CD14-positive monocyte (primary cell): ENCODE measurements around the gene FAM193A. TPM values are rescaled to one million over a fixed set of nuclear protein-coding genes. Genes with fewer than 3 reads are reported as not detected.

ENCODE experiments used
- DNase-seq, 3 donors: peaks; one replicate each; pipeline ENCODE4 v3.0.0-alpha.2; 2011 to 2022
- H2AFZ ChIP-seq: 2 replicates; pipeline ENCODE4 v1.6.0; 2012; ENCODE audit warnings: mild to moderate bottlenecking, low read depth, low read length, inconsistent platforms; ENCODE audit not compliant: insufficient read depth, poor library complexity, severe bottlenecking
- H3K27ac ChIP-seq, 2 donors: 1 replicate in 1 of 2; 2 replicates in 1 of 2; pipeline ENCODE4 v1.5.1; 2012 to 2013; ENCODE audit warnings: low read length in 2 of 2, control low read depth in 1 of 2, inconsistent platforms in 1 of 2, low read depth in 1 of 2, mild to moderate bottlenecking in 1 of 2
- H3K27me3 ChIP-seq, 2 donors: one replicate each; pipeline versions ENCODE4 v1.6.0 to v1.6.1; 2011 to 2013; ENCODE audit warnings: low read length in 2 of 2; ENCODE audit not compliant: control insufficient read depth in 2 of 2, insufficient read depth in 2 of 2
- H3K36me3 ChIP-seq, 2 donors: replicated peaks in 1 of 2; 1 replicate in 1 of 2; 2 replicates in 1 of 2; pipeline versions ENCODE4 v1.5.1 to v1.6.1; 2012 to 2013; ENCODE audit warnings: low read length in 2 of 2, control low read depth in 1 of 2, inconsistent platforms in 1 of 2, mild to moderate bottlenecking in 1 of 2; ENCODE audit not compliant: insufficient read depth in 2 of 2, control insufficient read depth in 1 of 2
- H3K4me1 ChIP-seq, 2 donors: 1 replicate in 1 of 2; 2 replicates in 1 of 2; pipeline versions ENCODE4 v1.5.1 to v1.6.1; 2012 to 2013; ENCODE audit warnings: low read length in 2 of 2, control low read depth in 1 of 2, inconsistent platforms in 1 of 2, mild to moderate bottlenecking in 1 of 2, moderate library complexity in 1 of 2; ENCODE audit not compliant: insufficient read depth in 2 of 2, control insufficient read depth in 1 of 2
- H3K4me2 ChIP-seq: replicated peaks from 2 replicates; pipeline ENCODE3; 2012; ENCODE audit warnings: low read length, moderate library complexity, mild to moderate bottlenecking; ENCODE audit not compliant: poor library complexity, severe bottlenecking; ENCODE audit errors: extremely low read depth
- H3K4me3 ChIP-seq, 3 experiments: fragments of 200-600 bp in 1 of 3; sonication (generic) in 1 of 3; replicated peaks in 1 of 3; 1 replicate in 2 of 3; 2 replicates in 1 of 3; pipeline ENCODE4 v1.5.1; 2011 to 2013; ENCODE audit warnings: low read length in 3 of 3, mild to moderate bottlenecking in 3 of 3, control low read depth in 2 of 3, low read depth in 2 of 3, inconsistent platforms in 1 of 3, moderate library complexity in 1 of 3
- H3K79me2 ChIP-seq: 2 replicates; pipeline ENCODE4 v1.6.0; 2012; ENCODE audit warnings: mild to moderate bottlenecking, control low read depth, inconsistent platforms, low read length, moderate library complexity; ENCODE audit not compliant: insufficient read depth
- H3K9ac ChIP-seq: 2 replicates; pipeline ENCODE4 v1.6.0; 2017; ENCODE audit warnings: low read length, mild to moderate bottlenecking; ENCODE audit not compliant: insufficient read depth, poor library complexity, severe bottlenecking
- H3K9me3 ChIP-seq, 2 donors: replicated peaks in 1 of 2; 1 replicate in 1 of 2; 2 replicates in 1 of 2; pipeline versions ENCODE4 v1.5.1 to v1.6.1; 2012 to 2013; ENCODE audit warnings: low read length in 2 of 2, control low read depth in 1 of 2; ENCODE audit not compliant: control insufficient read depth in 1 of 2, insufficient read depth in 1 of 2
- H4K20me1 ChIP-seq: 2 replicates; pipeline ENCODE4 v1.6.0; 2012; ENCODE audit warnings: mild to moderate bottlenecking, low read length, control low read depth, moderate library complexity; ENCODE audit not compliant: insufficient read depth
- H3K27ac Mint-ChIP-seq, 7 donors: one replicate each; pipeline ENCODE4 v1.8.0; 2020; ENCODE audit warnings: mild to moderate bottlenecking in 7 of 7, mixed read lengths in 7 of 7, moderate library complexity in 6 of 7, inconsistent platforms in 2 of 7
- H3K27me3 Mint-ChIP-seq, 3 donors: one replicate each; pipeline ENCODE4 v1.8.0; 2021 to 2022; ENCODE audit warnings: low read depth in 3 of 3, mild to moderate bottlenecking in 3 of 3, mixed read lengths in 3 of 3, moderate library complexity in 3 of 3, inconsistent platforms in 1 of 3
- H3K36me3 Mint-ChIP-seq, 2 donors: one replicate each; pipeline ENCODE4 v1.8.0; 2020; ENCODE audit warnings: mixed read lengths in 2 of 2, inconsistent platforms in 1 of 2, mild to moderate bottlenecking in 1 of 2
- H3K4me1 Mint-ChIP-seq: one replicate; pipeline ENCODE4 v1.8.0; 2020; ENCODE audit warnings: mild to moderate bottlenecking, mixed read lengths
- H3K4me3 Mint-ChIP-seq, 2 donors: one replicate each; pipeline ENCODE4 v1.8.0; 2020; ENCODE audit warnings: mild to moderate bottlenecking in 2 of 2, mixed read lengths in 2 of 2, moderate library complexity in 1 of 2
- H3K9me3 Mint-ChIP-seq, 7 donors: one replicate each; pipeline ENCODE4 v1.8.0; 2020 to 2022; ENCODE audit warnings: mixed read lengths in 7 of 7, mild to moderate bottlenecking in 6 of 7, moderate library complexity in 6 of 7, inconsistent platforms in 2 of 7
- WGBS: methylation state at CpG from one replicate; pipeline ENCODE4 v1.1.5; 2013; ENCODE audit warnings: missing lambda C conversion rate; ENCODE audit not compliant: insufficient coverage; 5-methylcytosine and 5-hydroxymethylcytosine counted together
- intact Hi-C, 2 donors: fragments of 100-400 bp; cut with micrococcal nuclease; formaldehyde crosslinking; loops; one replicate each; pipeline versions ENCODE4 v1.15.0 to v1.15.1; 2023
- polyA plus RNA-seq, 3 donors: library from polyadenylated mRNA; depleted of rRNA in 1 of 3; unstranded in 2 of 3; stranded (reverse) in 1 of 3; fragments of 300-500 nt in 2 of 3; fragments of >200 nt in 1 of 3; fragmentation: Illumina TruSeq in 2 of 3; gene quantifications; 1 replicate in 2 of 3; 2 replicates in 1 of 3; pipeline ENCODE4 v1.2.3, GENCODE V29; 2012 to 2021
- TF ChIP-seq, protein P1 (sequence below): fragments of 200-600 bp; IDR thresholded peaks from one replicate; pipeline ENCODE4 v1.8.0; 2022; ENCODE audit warnings: antibody characterized with exemption, mild to moderate bottlenecking

FAM193A gene
- polyA plus RNA-seq, 3 donors = 0.66 to 11.8 (median 0.82) TPM

- peaks cover 69 to 93% of the 10 kb centered on the region in 2 donors for H3K36me3 ChIP-seq
- no peak overlapping the region for H3K9ac ChIP-seq
- no peaks in the 10 kb centered on the region for H3K27me3 Mint-ChIP-seq
- H3K9me3 Mint-ChIP-seq = peaks cover 0 to 2% (median 0%) of the 10 kb centered on the region in 7 donors
- H3K4me1 Mint-ChIP-seq = no peaks in the 10 kb centered on the region
- peaks cover 71 to 80% of the 10 kb centered on the region in 2 donors for H3K36me3 Mint-ChIP-seq
- H3K27me3 ChIP-seq = no peaks in the 10 kb centered on the region
- H3K27ac ChIP-seq = no peak overlapping the region
- TF ChIP-seq, protein P1, sequence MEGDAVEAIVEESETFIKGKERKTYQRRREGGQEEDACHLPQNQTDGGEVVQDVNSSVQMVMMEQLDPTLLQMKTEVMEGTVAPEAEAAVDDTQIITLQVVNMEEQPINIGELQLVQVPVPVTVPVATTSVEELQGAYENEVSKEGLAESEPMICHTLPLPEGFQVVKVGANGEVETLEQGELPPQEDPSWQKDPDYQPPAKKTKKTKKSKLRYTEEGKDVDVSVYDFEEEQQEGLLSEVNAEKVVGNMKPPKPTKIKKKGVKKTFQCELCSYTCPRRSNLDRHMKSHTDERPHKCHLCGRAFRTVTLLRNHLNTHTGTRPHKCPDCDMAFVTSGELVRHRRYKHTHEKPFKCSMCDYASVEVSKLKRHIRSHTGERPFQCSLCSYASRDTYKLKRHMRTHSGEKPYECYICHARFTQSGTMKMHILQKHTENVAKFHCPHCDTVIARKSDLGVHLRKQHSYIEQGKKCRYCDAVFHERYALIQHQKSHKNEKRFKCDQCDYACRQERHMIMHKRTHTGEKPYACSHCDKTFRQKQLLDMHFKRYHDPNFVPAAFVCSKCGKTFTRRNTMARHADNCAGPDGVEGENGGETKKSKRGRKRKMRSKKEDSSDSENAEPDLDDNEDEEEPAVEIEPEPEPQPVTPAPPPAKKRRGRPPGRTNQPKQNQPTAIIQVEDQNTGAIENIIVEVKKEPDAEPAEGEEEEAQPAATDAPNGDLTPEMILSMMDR = no peak
- no peak overlapping the region for H3K4me2 ChIP-seq
- no peaks in the 10 kb centered on the region for H3K9me3 ChIP-seq
- peak overlapping the region in 2 of 7 donors; percentile 9 to 46 for H3K27ac Mint-ChIP-seq
- no peak overlapping the region for H3K4me3 Mint-ChIP-seq
- H3K4me1 ChIP-seq = no peaks in the 10 kb centered on the region
- H3K4me3 ChIP-seq = no peak overlapping the region
- WGBS = 96% methylated on average over 9 of the region's 9 CpGs
- DNase-seq = no peak
- H3K79me2 ChIP-seq = no peaks in the 10 kb centered on the region
- no peak overlapping the region for H2AFZ ChIP-seq
- intact Hi-C loops = no loop called here
- H4K20me1 ChIP-seq = peaks cover 21% of the 10 kb centered on the region
Observed at GRCh38 chr4:2648159-2648814, 111.8 kb downstream of the FAM193A start.

DNA sequence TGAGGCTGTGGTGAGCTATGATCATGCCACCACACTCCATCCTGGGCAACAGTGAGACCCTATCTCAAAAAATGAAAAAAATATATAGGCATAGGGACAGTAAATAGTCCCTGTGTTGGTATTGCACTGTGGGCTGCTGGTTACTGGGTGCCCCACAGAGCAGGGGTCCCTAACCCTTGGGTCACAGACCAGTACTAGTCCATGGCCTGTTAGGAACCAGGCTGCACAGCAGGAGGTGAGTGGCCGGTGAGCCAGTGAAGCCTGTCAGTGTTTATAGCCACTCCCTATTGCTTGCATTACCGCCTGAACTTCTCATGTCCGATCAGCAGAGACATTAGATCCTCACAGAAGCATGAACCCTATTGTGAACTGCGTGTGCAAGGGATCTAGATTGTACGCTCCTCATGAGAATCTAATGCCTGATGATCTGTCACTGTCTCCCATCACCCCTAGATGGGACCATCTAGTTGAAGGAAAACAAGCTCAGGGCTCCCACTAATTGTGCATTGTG, 113.2 kb downstream of the FAM193A start:
- intact Hi-C loops = no loop called here
- no peaks in the 10 kb centered on the region for H3K27me3 ChIP-seq
- Mint-ChIP-seq H3K27me3 (no peaks in the 10 kb centered on the region), H3K36me3 (peaks cover 66 to 78% of the 10 kb centered on the region in 2 donors), H3K9me3 (peaks cover 0 to 2% (median 0%) of the 10 kb centered on the region in 7 donors), H3K4me3 (no peak overlapping the region), H3K27ac (peak overlapping the region in 1 of 7 donors; percentile 60), H3K4me1 (no peaks in the 10 kb centered on the region)
- H3K79me2 ChIP-seq = no peaks in the 10 kb centered on the region
- no peaks in the 10 kb centered on the region for H3K9me3 ChIP-seq
- no peak overlapping the region for H3K9ac ChIP-seq
- H3K36me3 ChIP-seq = peaks cover 59 to 92% of the 10 kb centered on the region in 2 donors
- H2AFZ ChIP-seq = no peak overlapping the region
- no peak overlapping the region for H3K27ac ChIP-seq
- no peak overlapping the region for H3K4me3 ChIP-seq
- H3K4me1 ChIP-seq = no peaks in the 10 kb centered on the region
- peaks cover 13% of the 10 kb centered on the region for H4K20me1 ChIP-seq
- no peak for DNase-seq
- 100% methylated on average over 3 of the region's 5 CpGs for WGBS
- no peak overlapping the region for H3K4me2 ChIP-seq
- TF ChIP-seq, protein P1 = no peak
